Activated naive CD4-positive, alpha-beta T cell (primary cell): Measurements from ENCODE around the gene COL20A1.

ENCODE experiments used
- DNase-seq, 4 experiments: peaks; one replicate each; lab custom pipeline; 2025; lab: John Stamatoyannopoulos, UW

COL20A1 gene

DNA sequence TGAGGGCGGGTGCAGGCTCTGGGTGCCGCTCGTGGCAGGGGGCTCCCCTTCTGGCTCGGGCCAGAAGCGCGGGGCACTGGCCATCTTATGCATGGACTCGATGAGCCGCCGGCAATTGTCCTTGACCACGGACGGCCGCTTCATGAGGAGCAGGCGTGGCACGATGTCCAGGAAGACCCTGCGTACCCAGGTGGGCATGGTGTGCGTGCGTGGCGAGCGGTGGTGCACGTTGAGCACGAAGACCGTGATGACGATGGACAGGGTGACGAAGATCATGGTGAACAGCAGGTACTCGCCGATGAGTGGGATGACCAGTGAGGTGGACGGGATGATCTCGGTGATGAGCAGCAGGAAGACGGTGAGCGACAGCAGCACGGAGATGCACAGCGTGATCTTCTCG, 57.2 kb downstream of the COL20A1 start:
- DNase-seq, result no peak

DNA sequence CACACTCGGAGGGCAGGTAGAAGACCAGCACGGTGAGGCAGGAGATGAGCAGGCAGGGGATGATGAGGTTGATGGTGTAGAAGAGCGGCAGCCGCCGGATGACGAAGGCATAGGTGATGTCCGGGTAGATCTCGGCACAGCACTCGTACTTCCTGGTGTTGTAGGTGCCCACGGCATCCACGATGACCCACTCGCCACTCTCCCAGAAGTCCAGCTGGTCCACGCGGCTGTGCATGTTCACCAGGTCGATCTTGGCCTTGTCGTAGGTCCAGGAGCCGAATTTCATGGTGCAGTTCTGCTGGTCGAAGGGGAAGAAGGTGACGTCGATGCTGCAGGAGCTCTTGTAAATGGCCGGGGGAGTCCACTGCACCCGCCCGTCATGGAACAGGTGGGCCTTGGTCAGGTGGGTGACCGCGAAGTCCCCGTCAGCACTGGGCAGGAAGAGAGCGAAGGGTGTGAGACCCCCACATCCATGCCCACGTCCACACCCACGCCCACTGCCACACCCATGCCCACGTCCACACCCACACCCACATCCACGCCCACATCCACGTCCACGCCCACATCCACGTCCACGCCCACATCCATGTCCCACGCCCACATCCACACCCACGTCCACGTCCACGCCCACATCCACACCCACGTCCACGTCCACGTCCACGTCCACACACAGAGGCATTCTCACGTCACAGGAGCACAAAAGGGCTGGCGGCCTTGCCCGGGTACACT, 57.8 kb downstream of the COL20A1 start:
- no peak for DNase-seq

DNA sequence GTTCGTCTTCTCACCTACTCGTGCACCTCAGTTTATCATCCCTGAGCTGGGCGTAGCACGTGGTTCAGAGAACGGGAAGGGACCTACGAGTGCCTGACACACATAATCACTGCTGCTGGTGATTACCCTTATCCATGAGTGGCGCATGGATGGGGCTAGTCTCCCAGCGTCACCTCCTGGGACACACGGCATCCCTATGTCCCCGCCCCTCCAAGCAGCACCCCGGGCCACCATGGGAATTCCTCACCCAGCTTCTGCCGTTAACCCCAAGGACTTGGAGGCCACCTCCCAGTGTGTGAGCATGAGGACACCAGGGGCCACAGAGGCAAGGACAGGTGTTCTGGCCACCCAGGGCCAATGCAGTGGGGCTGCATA, 58.3 kb downstream of the COL20A1 start:
- no peak for DNase-seq

DNA sequence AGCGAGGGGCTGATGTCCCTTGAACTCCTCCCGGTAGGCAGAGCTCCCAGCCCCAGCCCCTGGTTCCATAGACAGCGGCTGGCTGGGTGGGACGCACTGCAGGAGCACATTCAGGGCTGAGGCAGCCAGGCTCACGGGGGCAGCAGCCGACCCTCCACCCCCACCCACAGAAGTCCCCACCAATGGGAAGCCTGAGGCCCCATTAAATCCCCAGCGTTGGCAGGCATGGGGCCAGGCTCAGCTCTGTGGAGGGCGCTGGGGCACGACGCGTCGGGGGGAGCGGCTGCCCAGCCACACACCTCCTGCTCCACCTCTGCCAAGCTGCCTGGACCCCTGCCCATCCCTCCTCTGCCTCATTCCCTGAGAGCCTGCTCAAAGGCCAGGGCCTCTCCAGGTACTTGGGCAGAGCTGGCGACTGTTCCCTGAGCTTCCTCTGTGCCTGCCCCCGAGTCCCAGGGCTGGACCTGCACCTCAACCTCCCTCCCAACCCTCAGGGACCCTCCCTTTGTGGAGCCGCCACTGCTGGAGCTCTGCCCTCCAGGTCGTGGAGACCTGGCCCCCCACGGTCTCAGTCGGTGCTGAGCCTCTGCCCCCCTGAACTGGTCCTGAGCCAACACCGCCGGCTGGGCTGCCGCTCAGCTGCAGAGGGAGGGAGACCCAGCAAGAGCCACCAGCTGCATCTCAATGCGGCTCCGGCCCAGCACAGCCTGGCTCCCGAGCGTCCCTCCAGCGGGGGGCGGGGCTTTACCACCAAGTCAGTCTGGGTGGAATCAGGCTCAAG, 59.0 kb downstream of the COL20A1 start:
- no peak for DNase-seq

DNA sequence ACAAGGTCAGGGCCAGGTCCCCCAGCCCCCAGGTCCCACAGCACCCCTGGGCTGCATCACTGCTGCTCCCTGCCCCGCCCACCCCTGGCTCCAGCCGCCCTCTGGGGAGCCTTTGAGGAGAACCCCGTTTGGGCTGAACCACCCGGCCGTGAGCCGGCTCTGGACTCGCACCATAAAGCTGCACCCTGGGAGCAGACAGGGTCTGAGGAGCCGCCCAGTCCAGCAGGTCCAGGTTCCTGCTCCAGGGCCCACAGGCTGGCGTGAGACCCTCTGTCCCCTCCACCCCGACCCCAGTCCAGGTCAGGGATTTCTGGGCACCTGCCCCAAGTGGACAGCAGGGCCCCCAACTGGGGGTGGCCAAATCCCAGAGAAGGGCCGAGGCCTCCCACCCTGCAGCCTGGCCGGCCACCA, 59.8 kb downstream of the COL20A1 start:
- DNase-seq, result no peak

DNA sequence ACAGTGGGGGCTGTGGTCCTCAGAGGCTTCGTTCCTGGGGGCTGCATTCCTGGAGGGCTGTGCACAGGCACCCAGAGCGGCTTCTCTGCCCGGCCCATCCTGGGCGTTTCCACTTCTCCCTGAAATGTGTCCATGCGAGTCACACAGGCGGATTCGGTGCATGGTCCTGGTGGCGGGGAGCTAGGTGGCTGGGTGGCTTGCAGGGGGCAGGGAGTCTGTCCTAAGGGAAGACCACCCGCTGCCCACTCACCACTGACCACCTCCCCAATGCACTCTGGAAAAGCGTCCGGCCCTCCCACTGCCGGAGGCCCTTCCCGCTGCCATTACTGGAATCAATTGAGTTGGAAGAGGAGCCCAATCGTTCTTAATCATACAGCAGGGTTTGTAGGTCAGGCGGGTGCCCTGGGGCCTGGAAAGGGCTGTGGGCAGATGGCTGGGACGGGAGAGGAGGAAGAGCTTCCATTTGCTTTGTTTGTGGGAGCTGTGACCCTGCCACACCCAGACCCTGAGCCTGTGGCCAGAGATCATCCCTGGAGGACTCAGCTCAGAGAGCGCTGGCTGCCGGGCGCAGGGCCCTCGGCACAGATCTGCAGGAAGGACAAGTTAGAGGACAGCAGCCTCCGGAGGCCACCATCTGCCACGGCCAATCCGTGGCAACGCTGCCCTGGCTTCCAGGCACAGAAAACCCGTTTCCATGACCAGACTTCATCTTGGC, 61.8 kb downstream of the COL20A1 start:
- DNase-seq, result no peak

DNA sequence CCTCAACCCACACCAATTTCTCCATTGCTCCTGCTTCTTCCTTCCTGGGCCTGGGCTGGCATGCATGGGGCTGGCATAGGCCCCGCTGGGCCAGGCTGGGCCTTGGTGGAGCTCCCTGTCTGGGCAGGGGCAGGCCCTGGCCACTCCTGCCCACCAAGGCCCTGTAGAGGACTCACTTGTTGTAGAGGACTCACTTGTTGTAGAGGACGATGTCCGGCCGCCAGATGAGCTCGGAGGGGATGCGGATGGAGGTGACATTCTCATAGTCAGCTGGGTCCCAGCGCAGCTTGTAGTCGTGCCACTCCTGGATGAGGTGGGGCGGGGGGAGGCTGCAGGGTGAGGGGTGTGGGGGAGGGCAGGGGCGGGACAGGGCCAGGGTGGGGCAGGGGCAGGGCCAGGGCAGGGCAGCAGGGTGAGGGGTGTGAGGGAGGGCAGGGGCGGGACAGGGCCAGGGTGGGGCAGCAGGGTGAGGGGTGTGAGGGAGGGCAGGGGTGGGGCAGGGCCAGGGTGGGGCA, 62.9 kb downstream of the COL20A1 start:
- no peak for DNase-seq

DNA sequence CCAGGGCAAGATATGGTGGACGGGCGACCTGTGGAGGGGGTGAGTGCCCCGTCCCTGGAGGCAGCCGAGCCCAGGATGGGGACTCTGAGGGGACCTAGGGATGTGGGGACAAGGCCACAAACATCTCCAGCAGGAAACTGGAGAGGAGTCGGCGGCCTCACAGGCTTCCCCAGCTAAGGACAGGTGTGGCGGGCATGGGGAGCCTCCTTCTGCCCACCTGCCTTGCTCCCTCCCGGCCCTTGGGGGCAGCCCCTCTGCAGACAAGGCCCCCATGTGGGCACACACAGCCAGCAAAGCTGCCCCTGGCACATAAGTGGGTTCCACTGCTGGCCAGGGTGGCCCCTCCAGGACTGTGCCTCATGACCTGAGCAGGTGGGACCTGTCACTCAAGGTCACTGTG, 63.5 kb downstream of the COL20A1 start:
- no peak for DNase-seq

DNA sequence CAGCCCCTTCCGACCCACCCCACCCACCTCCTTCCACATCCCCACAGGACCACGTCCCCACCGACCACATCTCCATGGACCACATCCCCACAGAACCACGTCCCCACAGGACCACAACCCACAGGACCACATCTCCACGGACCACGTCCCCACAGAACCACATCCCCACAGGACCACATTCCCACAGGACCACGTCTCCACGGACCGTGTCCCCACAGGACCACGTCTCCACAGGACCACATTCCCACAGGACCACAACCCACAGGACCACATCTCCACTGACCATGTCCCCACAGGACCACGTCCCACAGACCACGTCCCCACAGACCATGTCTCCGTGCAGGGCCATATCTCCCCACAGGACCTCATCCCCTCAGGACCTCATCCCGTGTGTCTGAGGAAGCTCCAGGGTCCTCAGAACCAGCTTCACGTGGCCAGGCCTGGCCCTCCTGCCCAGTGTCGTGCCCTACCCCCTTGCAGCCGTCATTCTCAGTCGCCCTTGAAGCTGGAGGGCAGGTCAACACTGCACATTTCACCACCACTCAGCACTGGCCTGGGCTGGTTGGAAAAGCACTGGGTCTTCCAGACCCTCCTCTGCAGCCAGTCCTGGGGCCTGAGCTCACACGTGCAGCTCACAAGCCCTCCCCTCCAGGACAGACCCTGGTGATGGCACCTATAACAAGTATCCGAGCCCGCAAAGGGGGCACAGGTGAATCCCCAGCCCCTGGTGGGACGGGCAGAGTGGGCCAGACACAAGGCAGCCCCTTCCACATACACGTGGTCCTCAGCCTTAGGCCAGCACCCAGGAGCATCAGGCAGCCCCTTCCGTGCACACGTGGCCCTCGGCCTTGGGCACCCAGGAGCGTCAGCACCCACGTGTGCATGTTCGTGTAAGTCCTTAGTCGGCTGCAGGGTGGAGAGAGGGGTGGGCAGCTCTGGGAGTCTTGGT, 64.2 kb downstream of the COL20A1 start:
- DNase-seq, result no peak

DNA sequence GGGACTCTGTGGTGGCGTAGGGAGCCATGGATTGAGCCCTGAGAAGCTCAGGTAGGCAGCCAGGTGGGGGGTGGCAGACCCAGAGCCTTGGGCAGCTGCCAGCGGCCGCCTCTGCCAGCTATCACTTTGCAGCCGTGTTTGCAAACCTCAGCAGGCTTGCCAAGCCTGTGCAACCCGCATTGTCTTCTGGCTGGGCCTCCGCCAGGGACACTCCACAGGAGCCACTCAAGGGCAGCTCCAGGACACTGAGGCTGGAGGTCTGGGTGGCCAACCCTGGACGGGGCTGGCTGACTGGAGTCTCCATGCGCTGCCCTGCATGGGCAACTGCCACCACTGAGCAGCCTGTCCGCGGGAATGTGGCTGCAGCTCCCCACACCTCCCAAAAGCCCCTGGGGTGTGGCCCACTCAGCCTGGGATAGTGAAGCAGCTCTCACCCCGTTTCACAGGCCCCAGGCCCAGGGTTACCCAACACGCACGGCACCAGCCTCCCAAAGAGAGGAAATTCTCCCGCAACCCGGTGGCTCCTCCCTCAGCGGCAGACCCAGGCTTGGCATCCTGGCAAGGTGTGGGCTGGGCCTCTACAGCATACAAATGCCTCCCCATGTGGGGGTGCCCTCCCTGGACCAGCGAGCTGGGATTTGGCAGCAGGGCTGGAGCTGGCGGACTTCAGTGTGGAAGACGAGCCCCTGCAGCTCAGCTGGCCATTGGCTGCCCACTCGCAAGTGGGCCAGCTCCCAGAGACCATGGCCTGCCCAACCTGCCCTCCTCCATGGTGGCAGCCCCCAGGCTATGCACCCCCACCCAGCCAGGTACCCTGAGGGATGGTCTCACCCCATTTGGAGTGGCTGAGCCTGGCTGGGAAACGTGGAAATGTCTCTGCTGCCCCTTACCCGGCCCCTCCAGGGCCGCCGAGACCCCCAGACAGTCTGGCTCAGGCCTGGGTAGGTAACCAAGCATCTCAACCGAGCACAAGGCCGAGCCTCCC, 65.2 kb downstream of the COL20A1 start:
- no peak for DNase-seq

DNA sequence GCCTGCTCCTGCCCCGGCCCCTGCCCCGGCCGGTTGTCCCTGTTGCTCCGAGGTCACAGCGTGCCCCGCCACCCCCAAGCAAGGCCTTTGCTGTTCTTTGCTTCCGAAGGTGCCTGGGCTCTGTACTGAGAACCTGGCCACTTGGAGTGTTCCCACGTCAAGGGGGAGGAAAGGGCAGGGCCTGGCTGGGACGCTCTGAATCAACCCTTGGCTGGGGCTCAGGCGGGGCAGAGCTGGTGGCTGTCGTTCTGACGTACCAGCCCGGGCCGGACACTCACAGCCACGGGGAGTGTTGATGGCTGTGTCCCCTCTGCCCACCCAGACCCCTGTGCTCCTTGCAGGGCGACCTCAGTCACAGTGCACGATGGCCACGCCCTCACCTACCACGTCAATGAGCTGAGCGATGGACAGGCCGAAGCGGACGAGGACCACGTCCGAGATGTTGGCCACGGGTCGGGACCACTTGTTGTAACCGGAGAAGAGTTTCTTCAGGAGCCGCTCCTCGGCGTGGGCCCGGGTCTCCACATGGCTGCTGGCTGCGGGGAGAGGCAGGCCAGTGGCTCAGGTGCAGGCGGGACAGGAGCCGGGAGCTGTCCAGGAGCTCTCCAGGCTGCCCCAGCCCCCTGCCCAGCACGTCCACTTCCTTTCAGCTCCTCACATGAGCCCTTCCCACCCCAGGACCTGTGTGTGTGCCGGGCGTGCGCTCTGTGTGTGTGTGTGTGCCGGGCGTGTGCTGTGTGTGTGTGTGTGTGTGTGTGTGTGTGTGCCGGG, 66.4 kb downstream of the COL20A1 start:
- no peak for DNase-seq

DNA sequence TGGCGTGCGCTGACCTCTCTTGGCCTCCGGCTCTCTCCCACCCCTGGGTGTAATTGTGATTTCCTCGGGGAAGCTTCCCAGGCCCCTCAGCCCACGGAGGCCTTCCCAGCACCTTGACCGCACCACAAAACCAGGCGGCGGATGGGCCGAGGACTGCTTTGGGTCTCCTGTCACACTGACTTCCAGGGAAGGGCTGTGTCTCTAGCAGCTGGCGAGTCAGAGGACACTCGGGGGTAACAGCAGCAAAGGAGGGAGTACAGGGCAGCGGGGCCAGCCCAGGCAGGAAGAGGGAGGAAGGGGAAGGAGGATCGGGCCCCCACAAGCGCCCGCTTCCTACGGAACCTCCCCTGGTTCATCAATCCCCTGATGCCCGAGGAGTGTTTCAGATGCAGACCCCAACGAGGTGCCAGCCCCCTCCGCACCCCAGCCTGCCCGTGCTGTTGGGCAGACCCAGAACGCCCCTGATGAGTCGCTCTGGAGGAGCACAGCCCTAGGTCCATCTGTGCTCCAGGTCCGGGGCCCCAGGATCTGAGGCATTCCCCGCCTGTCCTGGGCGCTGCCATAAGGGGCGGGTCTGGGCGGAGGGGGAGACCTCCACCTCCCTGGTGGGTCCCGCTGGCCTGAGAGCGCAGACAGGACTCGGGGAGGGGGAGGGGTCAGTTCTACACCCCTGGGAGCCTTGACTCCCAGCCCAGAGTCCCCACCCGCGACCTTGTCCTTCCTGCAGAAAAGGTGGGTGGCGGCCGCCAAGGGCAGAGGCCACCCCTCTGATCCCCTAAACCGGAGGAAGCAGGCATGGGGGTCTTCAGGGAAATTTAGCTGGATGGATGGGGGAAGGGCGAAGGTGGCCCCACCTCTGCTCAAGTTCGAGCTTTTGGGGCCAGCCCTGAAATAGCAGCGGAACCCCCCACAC, 67.2 kb downstream of the COL20A1 start:
- no peak for DNase-seq

DNA sequence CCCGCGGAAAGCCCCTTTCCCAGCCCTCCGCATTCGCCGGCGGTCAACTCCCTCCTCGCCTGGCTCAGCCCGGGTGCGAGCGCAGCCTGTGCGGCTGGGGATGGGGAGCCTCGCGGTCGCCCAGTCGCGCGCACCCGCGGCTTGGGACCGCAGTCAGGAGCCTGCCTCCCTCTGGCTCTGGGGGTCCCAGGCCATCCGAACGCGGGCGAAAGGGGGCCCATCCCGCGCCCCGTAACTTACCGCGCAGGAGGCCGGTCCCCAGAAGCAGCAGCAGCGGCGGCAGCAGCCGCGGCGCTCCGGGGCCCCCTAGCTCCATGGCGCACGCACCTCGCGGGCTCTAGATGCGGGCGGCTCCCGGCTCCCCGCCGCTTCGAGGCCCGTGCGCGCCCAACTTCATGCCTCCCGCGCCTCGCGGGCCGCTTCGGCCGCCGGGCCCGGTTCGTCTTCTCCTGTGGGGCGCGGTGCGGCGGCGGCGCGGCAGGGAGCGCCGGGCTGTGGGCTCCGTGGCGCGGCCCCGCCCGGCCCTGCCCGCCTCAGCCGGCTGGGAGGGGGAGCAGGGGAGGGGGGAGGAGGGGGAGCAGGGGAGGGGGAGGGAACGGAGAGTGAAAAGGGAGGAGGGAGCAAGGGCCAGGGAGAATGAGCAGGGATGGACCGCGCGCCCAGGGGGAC, 68.0 kb downstream of the COL20A1 start, which contains the start of gene CHRNA4:
CHRNA4 (minus strand) TSS at position 500 of the 669 bp plus-strand sequence; CDS start at position 316, 184 bp downstream.
- no peak for DNase-seq

DNA sequence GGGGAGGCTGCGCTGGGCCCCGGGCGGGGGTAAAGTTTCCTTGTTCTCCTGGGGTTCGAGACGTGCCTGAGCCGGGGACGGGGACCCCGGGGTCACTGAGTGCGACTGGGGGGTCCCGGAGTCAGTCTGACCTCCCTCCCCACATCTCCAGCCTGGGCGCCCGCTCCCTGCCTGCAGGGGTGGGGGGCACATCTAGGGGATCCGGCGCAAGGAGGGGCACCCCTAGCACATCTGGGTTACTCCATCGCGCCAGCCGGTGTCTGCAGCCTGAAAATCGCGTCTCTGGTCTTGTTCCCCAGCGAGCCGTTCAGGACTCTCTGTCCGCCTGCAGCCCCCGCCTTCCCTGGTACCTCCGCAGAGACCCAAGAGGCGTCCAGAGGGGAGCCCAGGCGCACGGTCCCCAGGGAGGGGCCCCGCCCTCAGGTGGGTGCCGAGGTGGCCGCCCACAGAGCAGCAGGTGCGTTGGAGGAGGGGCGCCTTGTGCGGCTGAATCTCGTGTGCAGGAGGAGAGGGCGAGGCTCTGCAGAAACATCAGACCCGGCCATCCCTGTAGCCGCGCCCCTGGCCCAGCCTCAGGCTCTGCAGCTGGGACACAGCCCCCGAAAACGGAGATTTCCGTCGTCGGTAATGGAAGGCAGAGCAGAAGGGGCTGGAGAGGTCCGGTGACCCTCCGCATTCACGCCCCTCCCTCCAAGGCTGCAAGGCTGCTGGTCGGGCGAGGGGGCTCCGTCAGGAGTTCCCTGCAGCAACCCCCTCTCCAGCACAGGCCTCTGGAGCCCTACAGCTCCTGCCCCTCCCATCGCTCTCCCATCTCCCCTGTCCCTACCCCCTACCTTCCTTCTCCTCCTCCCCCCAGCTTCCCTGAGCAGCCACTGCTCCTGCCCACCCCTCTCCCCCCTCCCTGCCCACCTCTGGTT, 68.8 kb downstream of the COL20A1 start:
- no peak for DNase-seq

DNA sequence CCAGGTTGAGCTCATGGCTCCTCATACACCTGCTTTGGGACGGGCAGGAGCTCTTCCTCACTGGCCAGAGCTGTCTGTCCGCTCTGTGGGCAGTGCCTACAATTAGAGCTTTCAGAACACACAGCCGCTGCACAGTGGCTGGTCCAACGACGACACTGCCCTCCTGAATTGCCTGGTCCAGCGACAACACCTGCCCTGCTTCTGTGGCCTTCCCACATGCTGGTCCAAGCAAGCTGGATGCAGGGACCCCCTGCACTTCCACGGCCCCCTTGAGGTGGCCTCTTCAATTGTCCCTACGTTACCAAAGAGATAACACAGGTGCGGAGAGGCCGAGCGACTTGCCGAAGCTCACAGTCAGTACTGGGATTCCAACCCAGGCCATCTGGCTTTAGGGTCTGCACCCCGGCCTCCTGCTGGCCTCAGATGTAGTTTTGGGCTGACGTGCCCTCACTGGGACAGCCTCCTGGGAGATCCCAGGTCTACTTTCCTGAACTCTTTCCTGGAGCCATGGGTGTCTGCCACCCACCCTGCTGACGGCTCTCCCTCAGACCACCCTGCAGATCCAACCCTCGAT, 69.5 kb downstream of the COL20A1 start:
- no peak for DNase-seq
